ENCODE measurements around the gene MRPS11.
A peak's percentile ranks its signal among the peaks of the same experiment; 100 is the strongest.
"Not testable (repeated sequence)": the region's sequence is repeated elsewhere in the genome, so short reads cannot be mapped to it uniquely, and the experiment has no call there.

MRPS11 gene

DNA sequence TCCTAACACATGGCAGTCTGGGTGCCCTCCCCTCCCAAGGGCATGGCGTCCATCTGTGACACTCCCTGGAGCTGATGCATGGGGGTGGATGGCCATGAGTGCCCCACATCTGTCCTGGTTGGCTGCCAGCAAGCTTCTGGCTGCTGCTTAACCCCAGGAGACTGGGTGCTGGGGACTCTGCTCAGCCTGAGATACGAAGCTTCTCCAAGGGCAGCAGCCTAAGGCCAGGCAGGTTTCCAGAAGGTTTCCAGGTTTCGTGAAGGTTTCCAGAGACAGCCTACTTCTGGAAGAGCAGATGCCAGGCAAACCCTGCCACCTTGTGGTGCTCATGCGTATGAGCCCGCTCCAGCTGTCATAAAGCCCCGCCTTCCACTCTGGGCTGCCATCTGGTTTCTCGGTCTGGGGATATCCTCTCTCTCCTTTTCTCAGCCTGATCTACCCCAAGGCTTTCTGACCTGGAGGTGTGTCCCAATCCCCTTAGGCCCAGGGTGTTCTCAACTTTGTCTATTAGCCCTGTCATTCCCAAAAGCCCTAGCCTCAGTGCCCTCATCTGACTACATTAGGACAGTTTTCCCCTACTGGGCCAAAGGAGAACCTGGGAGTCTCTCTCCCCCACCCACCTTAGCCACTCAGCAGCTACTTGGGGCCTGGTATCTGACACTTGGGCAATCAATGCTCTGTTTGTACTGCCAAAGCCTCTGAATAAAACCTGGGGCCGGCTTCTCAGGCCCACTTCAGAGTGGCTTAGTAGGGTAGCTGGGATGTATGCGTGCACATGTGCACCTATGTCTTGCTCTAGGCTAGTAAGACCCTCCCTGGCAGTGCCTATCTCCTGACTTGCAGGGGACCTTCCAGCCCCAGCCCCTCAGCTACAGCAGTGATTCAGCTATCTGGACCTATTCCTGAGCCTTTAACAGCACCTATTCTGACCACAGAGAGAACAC is 12.4 kb upstream of the MRPS11 start:
- DNase-seq = peak in 36 of 56 donors; percentile 5 to 80 (median 29)

DNA sequence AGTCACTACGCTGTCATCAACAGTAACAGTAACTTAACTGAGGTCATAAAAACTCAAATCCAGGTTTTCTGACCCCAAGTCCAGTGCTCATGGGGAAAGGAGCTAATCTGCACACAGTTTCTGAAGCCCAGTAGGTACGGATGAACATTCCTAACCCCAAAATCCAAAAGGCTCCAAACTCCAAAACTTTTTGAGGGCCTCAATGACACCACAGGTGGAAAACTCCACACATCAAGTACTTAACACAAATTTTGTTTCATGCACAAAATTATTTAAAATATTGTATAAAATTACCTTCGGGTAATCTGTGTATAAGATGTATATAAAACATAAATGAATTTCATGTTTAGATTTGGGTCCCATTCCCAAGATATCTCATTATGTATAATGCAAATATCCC is 10.8 kb upstream of the MRPS11 start:
- no peak for DNase-seq

DNA sequence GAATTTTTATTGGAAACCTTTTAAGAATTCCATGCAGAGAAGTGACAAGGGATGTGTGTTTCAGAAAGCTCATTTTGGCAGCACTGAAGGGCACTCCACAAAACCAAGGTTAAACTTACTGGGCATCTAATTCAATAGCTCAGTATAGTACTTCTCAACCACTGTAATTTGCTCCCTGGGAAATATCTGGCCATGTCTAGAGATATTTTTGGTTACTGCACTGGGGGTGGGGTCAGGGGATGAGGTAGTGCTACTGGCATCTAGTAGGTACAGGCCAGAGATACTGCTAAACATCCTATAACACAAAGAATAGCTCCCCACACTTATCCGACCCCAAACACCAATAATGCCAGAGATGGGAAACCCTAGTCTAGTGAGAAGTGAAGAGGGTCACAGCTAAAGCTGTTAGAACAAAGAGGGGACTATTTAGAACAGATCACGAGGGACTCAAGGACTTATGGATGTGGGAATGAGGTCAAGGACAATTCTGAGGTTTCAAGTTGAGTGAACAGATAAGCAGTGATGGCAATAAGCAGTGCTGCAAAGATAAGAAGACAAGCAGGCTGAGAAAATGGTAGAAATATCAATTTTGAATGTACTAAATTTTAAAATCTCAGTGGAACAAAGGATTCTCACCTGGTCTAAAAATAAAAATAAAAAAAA is 3.5 kb upstream of the MRPS11 start:
- no peak for DNase-seq

DNA sequence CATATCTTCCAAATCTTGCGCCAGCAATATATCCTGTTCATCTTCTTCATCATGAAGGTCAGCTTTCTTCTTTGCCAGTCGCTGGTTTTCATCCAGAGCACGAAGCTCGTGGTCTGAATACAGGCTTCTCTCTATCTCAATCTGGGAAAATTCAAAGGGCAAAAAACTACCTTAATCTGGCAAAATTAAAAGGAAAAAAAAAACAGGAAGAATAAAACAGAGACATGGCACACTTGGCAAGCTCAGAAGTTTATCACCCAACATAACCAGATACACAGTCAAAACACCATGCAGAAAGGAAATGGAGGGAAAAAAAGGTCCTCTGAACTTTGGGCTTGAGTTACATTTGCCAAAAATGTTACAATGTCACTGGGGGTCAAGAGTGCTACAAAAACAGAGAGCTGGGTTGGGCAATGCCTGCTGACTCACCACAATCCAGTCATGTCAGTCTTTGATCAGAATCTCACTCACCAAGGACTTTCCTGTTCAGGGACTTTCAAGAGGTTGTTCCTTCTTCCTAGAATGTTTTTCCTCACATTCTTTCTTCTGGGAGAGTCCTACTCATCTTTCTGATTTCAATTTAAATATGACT is 1.8 kb upstream of the MRPS11 start:
- DNase-seq = no peak

DNA sequence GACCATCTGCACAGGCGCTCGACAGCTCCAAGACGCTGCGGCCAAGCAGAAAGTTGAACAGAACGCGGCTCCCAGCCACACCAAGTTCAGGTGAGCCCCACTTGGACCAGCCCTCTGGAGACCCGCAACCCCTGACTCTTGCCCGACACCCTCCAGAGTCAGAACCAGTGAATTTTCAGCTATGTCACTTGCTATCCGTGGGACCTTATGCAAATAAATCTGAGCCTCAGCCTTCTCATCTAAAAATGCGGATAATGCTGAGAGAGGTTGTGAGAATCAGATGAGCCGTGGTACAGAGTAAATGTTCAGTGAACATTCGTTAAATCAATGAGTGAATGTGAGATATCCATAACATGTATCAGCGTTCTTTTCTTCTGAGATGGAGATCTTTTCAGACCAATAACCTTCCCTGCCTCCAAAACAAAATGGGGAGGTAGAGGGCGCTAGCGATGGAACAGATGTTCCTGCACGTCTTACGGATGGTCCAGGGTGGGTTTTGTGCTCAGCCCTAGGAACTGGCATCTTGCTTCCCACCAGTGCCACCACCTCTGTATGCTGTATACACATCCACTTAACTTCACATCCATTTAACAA is 524 bp downstream of the MRPS11 start:
- DNase-seq = peak in 1 of 56 donors; percentile 6

DNA sequence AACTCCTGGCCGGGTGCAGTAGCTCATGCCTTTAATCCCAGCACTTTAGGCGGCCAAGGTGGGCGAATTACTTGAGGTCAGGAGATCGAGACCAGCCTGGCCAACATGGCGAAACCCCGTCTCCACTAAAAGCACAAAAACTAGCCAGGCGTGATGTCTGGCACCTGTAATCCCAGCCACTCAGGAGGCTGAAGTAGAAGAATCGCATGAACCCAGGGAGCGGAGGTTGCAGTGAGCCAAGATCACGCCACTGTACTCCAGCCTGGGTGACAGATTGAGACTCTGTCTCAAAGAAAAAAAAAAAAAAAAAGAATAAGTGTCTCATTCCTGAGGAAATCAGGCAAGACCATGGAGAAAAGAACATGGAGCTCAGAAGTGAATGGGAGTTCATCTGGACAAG is 1.2 kb downstream of the MRPS11 start:
- DNase-seq = not testable (repeated sequence)

DNA sequence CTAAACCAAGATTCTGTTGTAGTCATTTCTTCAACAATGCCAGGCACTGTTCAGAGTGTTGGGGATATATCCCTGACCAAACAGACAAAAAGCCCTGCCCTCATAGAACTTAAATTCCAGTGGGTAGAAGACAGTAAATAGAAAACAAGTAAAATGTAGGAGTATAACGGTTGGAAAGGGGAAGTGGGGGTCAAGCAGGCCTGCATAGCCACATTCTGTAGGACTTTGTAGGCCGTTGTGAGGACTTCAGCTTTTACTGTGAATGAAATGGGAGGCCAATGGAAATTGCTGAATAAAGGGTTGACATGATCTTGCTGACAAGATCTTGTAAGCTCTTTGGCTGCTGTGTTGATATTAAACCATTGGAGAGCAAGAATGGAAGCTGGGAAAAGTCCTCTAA is 1.8 kb downstream of the MRPS11 start:
- no peak for DNase-seq

DNA sequence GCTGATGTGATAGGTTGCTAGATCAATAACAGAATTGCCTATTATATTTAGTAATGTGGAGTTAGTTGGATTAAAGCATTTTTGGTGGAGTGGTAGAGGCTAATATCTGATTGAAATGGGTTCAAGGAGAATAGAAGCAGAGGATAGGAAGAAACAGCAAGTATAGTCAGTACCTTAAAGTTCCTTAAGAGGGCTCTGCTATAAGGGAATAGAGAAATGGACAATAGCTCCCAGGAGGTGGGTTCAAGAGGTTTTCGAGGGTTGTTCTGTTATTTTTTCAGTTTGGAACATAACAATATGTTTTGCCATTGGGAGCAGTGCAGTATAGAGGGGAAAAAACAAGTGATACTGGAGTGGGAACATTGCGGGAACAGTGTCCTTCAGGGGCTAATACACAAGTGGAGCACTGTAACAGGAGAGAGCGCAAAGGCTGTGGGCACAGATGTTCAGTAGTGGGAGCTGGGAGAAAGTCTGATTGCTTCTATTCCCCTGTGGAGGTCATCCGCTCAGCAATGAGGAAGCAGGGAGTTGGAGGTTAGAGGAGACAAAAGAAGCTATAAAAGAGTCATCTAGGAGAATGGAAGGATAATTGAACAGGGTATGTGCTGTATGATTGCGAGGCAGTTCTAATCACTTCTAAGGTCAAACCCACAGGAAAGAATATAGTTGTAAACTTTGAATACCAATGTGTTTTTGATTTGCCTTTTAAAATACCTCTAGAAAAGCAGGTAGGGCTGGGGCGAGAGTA is 3.3 kb downstream of the MRPS11 start:
- DNase-seq = no peak

DNA sequence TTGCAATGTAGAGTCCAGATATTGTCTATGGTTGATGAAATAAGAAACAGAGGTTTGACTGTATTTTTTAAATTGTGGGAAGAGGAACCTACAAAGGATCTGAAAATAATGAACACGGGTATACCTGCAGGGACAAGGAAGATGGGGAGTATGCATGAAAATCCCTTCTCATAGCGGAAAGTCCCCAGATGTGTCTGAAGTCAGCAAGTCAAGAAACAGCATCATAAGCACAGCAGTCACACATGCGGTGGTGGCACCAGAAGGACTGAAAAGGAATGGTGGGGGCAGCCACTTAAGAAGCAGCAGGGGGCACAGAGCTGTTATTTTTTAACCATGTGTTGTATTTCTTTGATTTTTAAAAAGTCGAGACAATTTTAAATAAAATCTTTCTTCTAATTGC is 4.7 kb downstream of the MRPS11 start:
- no peak for DNase-seq

DNA sequence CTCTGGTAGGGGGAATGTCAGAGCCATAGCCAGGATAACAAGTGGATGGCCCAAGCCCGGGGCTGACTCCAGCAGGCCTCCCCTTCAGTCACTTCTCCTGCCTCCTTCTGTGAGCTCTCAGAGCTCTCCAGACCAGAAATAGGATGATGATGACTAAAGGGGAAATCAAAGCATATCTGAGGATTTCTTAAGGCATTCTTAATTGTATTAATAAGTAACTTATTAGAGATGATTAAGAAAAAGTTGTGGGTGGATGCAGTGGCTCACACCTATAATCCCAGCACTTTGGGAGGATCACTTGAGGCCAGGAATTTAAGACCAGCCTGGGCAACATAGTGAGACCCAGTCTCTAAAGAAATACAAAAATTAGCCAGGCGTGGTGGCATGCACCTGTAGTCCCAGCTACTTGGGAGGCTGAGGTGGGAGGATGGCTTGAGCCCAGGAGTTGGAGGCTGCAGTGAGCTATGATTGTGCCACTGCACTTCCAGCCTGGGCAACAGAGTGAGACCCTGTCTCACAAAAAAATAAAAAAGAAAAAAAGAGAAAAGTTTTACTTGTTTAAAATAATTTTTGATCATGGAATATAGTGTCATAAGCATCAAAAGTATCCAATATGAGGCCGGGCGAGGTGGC is 6.3 kb downstream of the MRPS11 start:
- not testable (repeated sequence) for DNase-seq

DNA sequence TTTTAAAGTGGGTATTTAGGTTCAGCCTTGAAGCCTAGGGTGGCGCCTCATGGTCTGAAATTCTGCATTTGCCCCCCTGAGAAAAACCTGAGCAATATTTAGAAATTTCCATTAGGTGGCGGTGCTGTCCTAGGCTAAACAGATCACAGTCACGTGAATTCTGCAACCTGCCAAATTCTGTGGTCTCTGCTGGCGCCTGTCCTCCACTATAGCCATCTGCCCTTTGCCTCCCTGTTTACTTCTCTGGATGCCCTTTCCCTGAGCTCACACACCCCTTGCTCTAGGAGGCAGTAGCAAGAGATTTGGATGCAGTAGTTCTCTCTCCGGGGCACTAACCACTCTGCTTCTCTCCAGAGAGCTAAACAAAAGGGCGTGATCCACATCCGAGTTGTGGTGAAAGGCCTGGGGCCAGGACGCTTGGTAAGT is 9.1 kb downstream of the MRPS11 start:
- DNase-seq = peak in 39 of 56 donors; percentile 6 to 68 (median 27)

DNA sequence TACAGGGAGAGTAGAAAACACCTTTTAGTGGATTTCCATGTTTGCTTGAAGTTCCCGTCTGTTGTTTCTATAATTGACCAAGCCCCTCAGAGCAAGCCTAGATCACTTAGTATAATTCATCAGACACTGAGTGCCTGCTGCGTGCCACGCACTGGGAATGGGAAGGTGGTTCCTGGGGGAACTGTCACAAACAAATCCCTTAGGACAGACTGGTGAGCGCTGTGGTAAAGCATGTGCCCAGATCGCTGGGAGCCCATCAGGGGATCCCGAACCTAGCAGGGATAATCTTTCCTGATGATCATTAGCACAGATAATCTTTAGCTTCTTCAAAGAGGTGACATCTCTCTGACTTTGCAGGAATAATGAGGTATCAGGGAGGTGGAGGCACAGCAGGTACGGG is 9.6 kb downstream of the MRPS11 start:
- DNase-seq = no peak

DNA sequence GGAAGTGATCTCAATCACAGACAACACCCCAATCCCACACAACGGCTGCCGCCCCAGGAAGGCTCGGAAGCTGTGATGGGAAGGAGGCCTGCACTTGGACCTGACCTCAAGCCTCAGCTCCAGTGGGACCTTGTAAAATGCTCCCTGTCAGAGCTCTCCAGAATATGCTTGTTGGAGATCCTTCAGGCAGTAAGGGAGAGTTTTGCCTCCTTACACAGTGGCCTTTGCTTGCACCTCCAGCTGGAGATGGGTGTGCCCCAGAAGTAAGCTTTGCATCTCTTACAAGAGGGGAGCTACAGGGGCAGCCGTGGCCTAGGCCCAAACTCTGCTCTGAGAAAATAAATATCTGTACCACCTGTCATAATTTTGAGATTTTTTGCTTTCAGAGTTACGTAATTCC is 10.4 kb downstream of the MRPS11 start:
- DNase-seq = no peak

DNA sequence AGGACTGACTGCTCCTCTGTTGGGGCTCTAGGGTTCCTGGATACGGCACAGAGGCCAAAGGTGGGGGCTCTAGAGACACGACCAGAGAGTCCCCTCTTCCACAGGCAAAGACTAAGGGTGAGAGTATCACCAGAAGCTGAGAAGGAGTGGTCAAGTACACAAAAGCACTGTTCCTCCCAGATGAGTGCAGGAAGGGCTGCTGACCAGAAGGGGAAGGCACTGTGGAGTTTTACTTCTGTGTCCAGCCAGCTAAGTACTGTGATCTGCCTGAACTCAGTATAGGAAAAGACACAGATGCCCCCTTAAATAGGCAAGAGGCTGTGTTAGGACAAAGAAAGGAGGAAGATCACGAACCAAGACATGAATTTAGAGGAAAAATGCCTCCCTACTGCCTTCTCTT is 11.7 kb downstream of the MRPS11 start:
- no peak for DNase-seq

DNA sequence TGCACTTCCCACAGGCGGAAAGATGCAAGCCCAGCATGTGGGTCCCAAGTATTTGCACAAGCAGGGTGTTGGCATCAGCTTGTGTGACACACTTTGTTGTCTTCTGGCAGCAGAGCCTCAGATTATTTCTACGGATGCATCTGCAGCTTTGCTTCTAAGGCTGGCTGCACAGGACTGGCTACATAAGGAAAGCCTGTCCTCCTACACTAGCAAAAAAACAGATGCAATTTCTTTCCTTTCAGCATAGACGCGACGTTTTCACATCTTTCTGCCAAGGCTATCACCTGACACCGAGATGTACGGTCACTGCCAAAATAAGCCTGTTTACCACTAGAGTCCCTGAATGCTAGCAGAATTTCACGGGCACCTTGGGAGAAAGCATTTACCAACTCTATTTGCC is 13.5 kb downstream of the MRPS11 start:
- DNase-seq = peak in 12 of 56 donors; percentile 6 to 55 (median 30)

DNA sequence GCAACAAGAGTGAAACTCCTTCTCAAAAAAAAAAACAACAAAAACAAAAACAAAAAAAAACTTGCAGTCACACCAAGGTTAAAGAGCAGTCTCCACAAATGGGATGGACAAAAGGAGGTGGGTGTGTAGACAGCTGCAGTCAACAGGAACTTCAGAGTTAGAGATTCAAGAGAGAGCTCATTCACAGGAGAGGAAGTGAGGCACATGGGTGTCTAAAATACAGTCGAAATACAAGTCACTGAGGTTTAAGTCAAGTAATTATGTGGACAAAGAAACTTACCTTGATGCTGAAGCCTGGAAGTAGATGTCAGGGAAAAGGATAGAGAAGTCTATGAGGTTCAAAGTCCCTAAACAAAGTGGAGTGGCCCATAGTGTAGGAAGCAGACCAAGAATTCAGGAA is 14.8 kb downstream of the MRPS11 start:
- no peak for DNase-seq

DNA sequence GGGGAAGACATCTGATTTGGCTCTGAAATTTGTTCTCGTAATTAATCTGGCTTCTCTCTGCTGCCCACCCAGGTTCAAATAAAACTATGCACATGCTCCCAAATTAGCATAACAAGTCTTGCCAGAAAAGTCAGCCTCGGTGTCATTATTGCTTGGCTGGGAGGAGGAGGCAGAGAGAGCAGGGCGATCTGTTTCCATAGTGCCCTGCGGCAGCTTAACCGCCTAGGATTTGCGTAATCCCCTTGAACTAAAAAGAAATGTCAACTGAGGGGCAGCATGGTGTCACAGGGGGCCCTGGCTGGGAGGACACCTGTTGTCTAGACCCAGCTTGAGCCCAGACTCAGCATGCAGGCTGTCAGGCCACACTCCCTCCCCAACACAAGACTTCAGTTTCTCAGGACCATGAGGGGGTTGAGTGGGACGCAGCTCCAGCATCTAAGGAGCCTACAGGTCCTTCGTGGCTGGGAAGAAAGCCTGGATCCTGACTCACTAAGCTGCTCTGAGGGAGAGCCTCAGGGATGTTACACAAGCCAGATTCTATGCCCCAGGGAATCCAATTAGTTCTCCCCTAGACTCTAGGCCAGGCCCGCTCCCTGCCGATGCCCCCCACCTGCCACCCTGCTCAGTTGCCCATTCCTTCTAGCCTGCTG is 17.3 kb downstream of the MRPS11 start:
- peak in 3 of 56 donors; percentile 7 to 36 (median 9) for DNase-seq

DNA sequence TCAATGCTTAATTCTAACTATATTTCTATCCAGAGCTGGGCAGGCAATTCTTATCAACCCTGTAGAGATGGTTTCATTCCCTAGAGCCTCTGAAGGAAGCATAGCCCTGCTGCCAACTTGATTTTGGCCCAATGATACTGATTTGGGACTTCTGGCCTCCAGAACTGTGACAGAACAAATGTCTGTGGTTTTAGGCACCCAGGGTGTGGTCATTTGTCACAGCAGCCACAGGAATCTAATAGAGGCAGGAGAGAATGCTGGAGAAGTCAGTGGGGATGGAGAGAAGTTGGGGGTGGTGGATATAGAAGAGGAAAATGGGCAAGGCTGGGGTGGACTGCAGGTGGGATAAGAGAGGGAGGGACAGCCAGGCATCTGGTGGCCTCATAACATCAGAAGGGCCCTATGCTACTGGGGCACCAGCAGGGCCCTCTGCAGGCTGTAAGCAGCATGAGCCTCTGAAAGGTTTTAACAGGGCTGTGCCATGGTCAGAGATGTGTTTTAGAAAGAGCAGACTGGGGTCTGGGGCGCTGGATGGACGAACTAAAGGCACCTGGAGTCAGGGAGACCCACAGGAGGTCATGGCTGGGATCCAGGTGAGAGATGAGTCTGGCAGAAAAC is 19.8 kb downstream of the MRPS11 start:
- DNase-seq = no peak

DNA sequence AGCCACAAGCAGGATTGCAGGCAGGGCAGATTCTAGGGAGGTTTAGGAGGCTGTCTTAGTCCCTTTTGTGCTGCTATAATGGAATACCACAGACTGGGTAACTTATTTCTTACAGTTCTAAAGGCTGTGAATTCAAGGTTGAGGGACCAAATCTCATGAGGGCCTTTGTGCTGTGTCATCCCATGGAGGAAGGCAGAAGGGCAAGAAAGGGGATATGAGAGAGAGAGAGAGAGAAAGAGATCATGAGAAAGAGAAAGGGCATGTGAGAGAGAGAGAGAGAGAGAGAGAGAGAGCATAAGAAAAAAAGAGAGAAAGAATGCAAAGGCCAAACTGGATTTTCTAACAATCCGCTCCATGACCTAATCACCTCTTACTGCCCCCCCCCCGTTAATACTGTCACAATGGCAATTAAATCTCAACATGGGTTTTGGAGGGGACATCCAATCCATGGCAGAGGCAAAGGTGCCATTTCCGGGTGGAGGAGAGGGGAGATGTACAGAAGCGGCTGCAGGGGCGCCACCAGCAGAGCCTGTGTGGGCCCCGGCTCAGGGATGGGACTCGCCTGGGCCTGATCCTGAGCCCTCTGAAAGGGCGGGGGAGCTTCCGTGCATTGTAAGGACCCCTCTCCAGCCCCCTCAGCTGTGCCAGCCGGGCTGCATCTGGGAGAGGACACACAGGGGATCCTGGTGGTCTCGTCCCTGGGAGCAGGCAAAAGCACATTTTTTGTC is 20.5 kb downstream of the MRPS11 start:
- DNase-seq = no peak
